GM21723 (cell line): ENCODE results near the gene RUNX2.
A peak's percentile ranks its signal among the peaks of the same experiment; 100 is the strongest.
"Not testable (repeated sequence)": the region's sequence is repeated elsewhere in the genome, so short reads cannot be mapped to it uniquely, and the experiment has no call there.

Experiments
- ATAC-seq: cut with Tn5 transposase; IDR thresholded peaks from one replicate; pipeline ENCODE4 v1.9.1; 2021; ENCODE audit warnings: mild to moderate bottlenecking, moderate library complexity; ENCODE audit not compliant: unreplicated experiment

The RUNX2 gene

DNA sequence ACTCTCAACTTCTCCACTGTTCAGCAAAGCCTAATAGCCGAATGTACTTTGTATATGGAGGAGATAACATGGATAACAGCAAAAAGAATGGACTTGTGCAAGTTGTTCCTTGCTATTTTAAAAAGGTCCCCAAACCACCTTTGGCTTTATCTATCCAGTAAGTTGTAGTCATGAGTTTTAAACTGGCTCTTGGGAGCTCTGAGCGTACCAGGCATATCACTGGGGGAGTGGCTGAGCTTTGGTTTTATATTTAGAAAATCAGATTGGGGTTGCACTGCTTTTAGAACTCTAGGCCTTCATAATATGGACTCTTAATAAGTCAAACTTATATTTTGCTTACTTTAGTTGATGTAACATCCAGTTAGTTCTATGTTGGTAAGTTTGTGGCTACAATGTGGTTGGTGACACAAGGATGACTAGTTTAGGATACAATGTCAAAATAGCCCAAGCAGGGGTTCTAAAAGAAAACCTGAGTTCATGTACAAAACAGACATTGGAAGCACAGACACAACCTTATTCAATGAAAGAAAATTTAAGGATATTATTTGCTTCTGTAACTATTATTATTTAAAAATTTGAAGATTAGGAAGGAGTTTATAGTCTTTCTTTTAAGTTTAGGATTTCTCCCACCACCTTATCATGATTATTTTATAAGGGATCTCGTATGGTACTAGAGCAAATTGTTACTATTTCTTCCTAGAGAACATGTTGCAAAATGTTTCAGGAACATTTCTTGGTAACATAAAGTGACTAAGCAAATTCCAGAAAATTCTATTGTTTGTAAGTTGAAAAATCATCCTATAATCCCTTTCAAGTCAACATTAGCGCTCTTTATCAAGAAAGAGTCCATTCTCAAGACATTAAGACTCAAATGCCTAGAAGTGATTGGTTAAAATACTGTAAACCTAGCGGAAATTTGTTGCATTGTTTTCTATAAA is 215.4 kb downstream of the RUNX2 start:
- ATAC-seq, result no peak

DNA sequence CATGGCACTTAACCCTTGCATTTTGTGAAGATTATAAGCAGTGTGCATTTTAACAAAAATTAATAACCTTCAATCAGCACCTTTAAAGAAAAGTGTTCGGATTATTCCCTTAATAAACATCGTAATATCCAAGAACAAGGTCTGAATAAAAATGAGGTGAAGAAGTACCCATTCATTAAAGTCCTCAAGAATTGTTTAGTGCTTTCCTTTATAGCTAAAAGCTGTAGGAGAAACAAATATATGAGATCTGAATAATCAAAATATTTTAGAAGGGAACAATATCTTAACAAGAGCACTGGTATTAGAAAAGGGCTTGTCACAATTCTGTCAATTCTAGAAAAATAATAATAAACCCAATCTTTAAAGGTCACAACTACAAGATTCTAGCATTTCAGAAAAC is 217.3 kb downstream of the RUNX2 start:
- no peak for ATAC-seq

DNA sequence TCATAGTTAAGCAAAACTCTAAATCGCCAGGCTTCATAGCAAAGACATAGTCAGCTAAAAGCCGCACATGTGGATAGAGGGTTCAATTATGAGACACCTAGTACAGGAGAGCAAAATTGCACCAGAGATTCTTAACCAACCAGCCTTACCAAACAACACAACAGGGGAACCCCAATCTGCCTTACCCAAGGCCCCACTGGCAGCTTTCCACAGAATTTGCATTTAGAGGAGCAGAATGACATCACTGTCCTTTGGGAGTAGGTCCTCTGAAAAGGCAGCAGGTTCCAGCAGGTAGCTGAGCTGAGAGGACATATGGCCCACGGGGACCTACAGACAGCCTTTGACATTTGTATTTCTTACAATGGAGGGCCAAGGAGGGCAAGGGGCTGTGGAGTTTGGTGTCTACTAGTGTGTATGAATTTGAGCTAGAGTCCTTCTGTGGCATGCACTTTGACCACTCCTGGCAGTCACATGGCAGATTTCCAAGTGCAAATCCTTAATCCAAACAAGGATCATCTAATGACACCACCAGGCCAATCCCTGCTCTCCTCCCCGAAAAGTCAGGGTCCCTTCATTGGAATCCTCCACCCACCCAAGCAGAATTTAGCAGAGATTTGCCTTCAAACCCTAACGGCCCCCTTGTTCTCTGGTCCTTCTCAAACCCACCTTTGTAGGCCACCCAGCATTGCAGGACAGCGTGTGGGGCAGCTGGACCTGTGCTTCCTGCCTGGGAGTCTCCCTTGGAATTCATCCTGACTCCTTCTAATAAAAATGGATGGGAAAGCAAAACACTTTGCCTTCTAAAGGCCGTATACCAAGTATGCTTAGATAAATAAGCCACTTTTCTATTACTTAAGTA is 220.8 kb downstream of the RUNX2 start:
- ATAC-seq, result peak; percentile 94

DNA sequence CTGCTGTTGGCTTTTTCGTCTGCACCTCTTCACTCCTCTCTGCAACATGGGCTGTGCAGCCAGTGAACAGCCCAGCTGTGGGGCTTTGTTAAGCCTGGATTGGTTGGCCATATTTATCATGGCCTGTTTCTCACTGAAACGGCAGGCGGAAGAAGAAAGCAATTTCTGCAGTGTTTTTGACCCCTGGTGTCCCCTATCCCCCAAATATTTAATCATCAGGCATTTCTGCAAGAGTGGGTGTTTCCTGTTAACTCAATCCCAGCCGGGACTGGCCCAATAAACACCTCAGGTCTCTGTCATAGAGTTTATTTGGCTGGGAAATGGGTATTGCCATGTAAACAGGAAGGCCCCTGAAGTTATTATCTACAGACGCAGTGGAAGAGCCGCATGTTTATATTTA is 224.4 kb downstream of the RUNX2 start:
- no peak for ATAC-seq

DNA sequence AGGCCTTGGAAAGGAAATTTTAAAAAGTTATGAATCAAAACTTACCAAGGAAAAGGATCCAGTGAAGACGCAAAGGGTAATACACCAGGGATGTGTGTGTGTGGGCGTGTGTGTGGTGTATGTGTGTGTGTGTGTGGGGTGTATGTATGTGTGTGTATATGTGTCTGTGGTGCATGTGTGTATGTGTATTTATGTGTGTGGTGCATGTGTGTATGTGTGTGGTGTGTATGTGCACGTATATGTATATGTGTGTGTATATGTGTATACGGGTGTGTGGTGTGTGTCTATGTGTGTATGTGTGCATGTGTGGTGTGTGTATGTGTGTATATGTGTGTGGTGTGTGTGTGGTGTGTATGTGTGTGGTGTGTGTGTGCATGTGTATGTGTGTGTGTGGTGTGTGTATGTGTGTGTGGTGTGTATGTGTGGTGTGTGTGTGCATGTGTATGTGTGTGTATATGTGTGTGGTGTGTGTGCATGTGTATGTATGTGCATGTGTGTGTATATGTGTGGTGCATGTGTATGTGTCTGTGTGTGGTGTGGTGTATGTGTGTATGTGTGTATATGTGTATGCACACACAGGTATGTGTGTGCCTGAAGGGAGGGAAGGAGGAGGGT is 225.7 kb downstream of the RUNX2 start:
- ATAC-seq, result no peak

DNA sequence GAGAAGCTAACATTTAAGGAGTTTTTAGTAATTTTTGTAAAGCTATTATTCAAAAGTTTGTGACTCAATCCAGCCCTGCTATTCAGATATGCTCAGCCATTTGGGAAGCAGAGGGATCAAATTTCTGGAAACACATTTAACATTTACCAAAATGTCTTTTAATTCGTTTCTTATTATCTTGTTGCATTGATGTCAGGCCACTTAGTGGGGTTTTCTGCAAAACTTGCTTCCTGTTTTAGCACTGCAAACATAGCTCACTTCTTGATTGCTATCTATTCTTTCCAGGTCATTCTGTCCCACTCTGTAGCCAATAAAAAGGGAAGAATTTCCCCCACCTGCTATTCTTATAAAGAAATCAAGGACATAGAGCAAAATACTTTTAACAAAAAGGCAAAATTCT is 226.5 kb downstream of the RUNX2 start:
- no peak for ATAC-seq

GRCh38 chr6:45555981-45556771 is 228.0 kb downstream of the RUNX2 start:
- ATAC-seq, result no peak

- no peak for ATAC-seq
Observed at GRCh38 chr6:45556828-45557227, 228.7 kb downstream of the RUNX2 start.

DNA sequence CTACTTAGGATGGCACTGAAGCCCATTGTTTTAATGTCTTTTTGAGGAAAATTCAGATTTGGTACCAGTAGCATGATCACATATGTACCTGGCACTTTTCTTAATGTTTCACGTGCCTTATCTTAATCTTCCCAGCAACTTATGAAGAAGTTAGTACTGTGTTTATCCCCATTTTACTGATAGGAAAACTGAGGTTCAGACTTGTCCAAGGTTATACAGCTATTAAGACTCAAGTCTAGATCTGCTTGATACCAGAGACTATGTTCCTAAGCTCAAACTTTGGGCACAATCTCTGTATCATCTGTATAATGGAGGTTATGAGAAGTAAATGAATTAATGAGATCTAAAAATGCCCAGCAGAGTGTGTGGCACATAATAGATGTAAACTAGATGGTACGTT is 229.3 kb downstream of the RUNX2 start:
- no peak for ATAC-seq

- ATAC-seq, result peak; percentile 66
Observed at GRCh38 chr6:45558858-45559257, 230.7 kb downstream of the RUNX2 start.

DNA sequence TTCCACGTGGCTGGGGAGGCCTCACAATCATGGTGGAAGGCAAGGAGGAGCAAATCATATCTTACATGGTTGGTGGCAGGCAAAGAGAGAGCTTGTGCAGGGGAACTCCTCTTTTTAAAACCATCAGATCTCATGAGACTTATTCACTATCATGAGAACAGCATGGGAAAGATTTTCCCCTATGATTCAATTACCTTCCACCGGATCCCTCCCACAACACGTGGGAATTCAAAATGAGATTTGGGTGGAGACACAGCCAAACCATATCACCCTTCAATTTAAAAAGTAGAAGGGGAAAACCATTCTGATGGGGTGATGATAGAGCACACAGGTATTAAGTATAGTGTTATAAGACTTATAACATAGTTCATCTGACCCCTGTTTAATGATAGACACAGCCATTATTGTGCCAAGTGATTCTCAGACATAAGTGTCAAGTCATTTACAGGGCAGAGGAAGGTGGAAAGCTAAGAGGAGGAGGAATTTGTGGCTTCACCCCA is 232.2 kb downstream of the RUNX2 start:
- ATAC-seq, result not testable (repeated sequence)

- no peak for ATAC-seq
Observed at GRCh38 chr6:45562171-45562570, 234.0 kb downstream of the RUNX2 start.

GRCh38 chr6:45563041-45563440 is 234.9 kb downstream of the RUNX2 start:
- no peak for ATAC-seq

DNA sequence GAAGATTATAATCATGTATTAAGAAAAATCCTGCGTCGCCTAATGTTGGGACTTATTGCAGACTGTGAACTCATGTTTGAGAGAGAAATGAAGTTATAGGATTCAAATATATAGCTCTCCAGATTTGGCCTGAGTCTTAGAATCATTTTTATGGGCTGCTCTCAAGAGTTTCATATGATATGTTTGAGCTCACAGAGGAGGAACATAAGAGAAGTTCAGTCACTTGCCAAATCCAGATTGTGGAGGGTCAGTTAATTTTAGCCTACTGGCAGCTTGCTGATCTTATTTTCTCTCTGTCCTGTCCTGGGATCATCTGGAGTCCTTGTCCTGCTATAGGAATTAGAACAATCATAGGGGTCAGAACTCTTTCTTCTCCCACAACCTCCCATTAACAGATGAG is 235.7 kb downstream of the RUNX2 start:
- ATAC-seq, result no peak

- no peak for ATAC-seq
Observed at GRCh38 chr6:45566882-45567281, 238.8 kb downstream of the RUNX2 start.

DNA sequence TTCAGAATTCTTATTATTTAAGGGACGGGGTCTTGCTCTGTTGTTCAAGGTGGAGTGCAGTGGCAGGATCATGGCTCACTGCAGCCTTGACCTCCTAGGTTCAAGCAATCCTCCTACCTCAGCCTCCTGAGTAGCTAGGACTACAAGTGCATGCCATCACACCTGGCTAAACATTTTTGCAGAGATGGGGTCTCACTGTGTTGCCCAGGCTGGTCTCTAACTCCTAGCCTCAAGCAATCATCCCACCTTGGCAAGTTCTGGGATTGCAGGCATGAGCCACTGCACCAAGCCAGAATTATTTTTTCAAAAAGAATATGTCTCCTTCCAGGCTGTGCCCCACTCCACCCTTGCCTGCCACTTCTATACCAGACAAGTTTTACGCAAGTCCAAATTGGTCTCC is 239.7 kb downstream of the RUNX2 start:
- no peak for ATAC-seq

DNA sequence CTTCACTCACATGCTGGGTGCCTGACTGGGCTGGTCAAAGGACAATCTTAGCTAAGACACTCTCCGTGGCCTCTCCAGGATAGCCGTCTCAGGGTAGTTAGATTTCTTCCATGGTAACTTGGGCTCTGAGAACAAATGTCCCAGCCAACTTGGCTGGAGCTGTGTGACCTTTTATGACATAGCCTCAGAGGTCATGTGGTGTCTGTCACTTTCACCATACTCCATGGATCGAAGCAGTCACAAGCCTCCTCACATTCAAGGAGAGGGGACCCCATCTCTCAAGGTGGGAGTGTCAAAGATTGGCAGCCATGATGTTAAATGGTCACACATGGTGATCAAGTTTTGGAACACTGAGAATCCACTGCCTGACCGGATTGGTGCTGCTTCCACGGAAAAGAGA is 240.5 kb downstream of the RUNX2 start:
- ATAC-seq, result no peak

DNA sequence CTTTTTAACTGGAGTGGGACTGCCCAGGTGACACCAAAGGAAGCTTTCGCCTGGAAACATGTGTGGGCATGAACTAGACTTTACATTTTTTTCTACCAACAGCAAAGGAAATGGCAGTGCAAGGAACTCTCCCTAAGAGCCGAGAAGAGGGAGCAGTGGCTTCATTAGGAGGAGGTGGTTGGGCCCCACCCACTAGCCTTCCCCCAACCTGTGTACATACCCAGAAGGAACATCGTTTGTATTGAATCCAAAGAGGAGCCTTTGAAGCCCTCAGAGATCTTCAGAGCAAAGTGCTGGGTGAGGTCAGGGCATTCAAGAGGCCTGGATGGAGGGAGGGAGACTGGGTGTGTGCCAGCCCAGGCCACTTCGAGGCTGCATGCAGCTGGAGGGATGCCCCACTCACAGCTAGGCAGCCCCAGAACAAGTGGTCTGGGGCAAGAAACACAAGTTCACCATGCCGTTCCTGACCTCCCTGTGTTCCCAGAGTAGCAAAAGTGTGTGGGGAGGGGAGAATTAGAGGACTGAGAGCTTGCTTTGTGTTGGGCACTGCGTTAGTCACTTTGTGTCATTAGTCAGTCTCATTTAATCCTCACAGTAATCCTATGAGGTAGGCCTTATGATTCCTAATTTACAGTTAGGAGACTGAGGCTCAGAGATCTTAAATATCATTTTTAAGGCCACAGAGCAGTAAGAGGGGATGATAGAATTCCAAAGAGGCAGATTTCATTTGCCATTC is 241.2 kb downstream of the RUNX2 start:
- ATAC-seq, result no peak

GRCh38 chr6:45571159-45571558 is 243.0 kb downstream of the RUNX2 start:
- ATAC-seq, result no peak

DNA sequence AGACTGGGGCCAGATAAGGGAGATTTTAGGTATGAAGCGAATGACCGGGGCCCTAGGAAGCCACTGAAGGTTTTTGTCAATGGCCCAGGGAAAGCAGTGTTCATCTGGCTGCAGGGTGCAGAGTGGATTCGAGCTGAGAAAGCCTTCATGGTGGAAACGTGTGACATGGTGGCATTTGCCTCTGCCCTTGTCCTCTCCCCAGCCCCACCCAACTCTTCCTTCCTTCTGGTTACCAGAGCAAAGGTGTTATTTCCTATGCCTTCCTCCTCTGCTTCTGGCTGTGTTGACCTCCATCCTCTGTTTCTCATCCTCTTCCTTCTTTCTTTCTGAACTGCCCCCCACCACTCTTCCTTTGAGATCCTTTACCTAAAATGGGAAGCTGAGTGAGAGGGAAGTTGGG is 244.7 kb downstream of the RUNX2 start:
- no peak for ATAC-seq
